Rectal smooth muscle tissue (tissue), 1 donor: Measurements from ENCODE around the gene CLCF1.

ENCODE experiments used
- H3K27ac ChIP-seq: one replicate; pipeline ENCODE4 v1.7.0; 2013; ENCODE audit warnings: low read depth, low read length, inconsistent platforms
- H3K27me3 ChIP-seq: one replicate; pipeline ENCODE4 v1.7.0; 2013; ENCODE audit warnings: low read length; ENCODE audit not compliant: control insufficient read depth, insufficient read depth
- H3K36me3 ChIP-seq: one replicate; pipeline ENCODE4 v1.7.0; 2013; ENCODE audit warnings: low read length; ENCODE audit not compliant: control insufficient read depth, insufficient read depth
- H3K4me1 ChIP-seq: one replicate; pipeline ENCODE4 v1.7.0; 2013; ENCODE audit warnings: low read length; ENCODE audit not compliant: control insufficient read depth, insufficient read depth
- H3K4me3 ChIP-seq: one replicate; pipeline ENCODE4 v1.7.0; 2013; ENCODE audit warnings: low read length
- H3K9ac ChIP-seq: one replicate; pipeline ENCODE4 v1.7.0; 2013; ENCODE audit warnings: low read length

CLCF1 gene

GRCh38 chr11:67314218-67314617, 59.2 kb downstream of the CLCF1 start:
- H3K4me1 ChIP-seq, result no peaks in the 10 kb centered on the region
- no peak overlapping the region for H3K9ac ChIP-seq
- H3K36me3 ChIP-seq, result peaks cover 4% of the 10 kb centered on the region
- no peak overlapping the region for H3K4me3 ChIP-seq
- H3K27me3 ChIP-seq, result no peaks in the 10 kb centered on the region
- no peak overlapping the region for H3K27ac ChIP-seq
